HepG2 (cell line): ENCODE data around the gene CCDC30. TPM values are rescaled to one million over a fixed set of nuclear protein-coding genes. Genes with fewer than 3 reads are reported as not detected.

Experiments
- IKZF4 ChIP-seq: sonication (generic); formaldehyde crosslinking; IDR thresholded peaks from 2 replicates; pipeline ENCODE4 v1.5.1; 2020; ENCODE audit warnings: borderline replicate concordance, mild to moderate bottlenecking, low read depth, missing genetic modification reagents; ENCODE audit errors: not compliant biosample characterization
- NR2F2 ChIP-seq: IDR thresholded peaks from 2 replicates; pipeline ENCODE4 v1.6.1; 2012; ENCODE audit warnings: low read depth, inconsistent platforms, borderline replicate concordance
- RCOR2 ChIP-seq: IDR thresholded peaks from 2 replicates; pipeline ENCODE4 v1.6.1; 2016; ENCODE audit warnings: missing biosample characterization, missing genetic modification reagents
- ZNF362 ChIP-seq: sonication (generic); formaldehyde crosslinking; IDR thresholded peaks from 2 replicates; pipeline ENCODE4 v1.4.0; 2020; ENCODE audit warnings: missing genetic modification reagents, mild to moderate bottlenecking, borderline replicate concordance
- ZNF569 ChIP-seq: sonication (generic); formaldehyde crosslinking; IDR thresholded peaks from 2 replicates; pipeline ENCODE4 v1.5.0; 2020; ENCODE audit warnings: mild to moderate bottlenecking, missing genetic modification reagents, moderate library complexity, borderline replicate concordance
- ZNF691 ChIP-seq: sonication (generic); formaldehyde crosslinking; IDR thresholded peaks from 2 replicates; pipeline ENCODE4 v1.4.0; 2020; ENCODE audit warnings: missing genetic modification reagents, low read depth, mild to moderate bottlenecking, borderline replicate concordance
- polyA plus RNA-seq, 8 experiments: library from polyadenylated mRNA; depleted of rRNA in 3 of 8; stranded (reverse) in 7 of 8; unstranded in 1 of 8; fragments of >200 nt; fragmentation: Illumina TruSeq in 4 of 8; extraction: Trizol in 4 of 8; gene quantifications; 2 replicates each; pipeline versions ENCODE4 v1.2.1 to v1.2.3, GENCODE V29; 2011 to 2016; ENCODE audit warnings: low read depth in 4 of 8, missing spikeins in 1 of 8, mixed read lengths in 1 of 8; ENCODE audit not compliant: insufficient read depth in 1 of 8
- total RNA-seq, 5 experiments: library from RNA; depleted of rRNA; stranded (reverse); fragments of >200 nt; fragmentation: Illumina TruSeq; extraction: Trizol; gene quantifications; 2 replicates each; pipeline ENCODE4 v1.2.3, GENCODE V29; 2016; ENCODE audit warnings: low read depth in 1 of 5
- TF ChIP-seq, protein P1 (sequence below): IDR thresholded peaks from 2 replicates; pipeline ENCODE4 v1.6.1; 2016; ENCODE audit warnings: low read depth, missing genetic modification reagents, missing compliant biosample characterization
- TF ChIP-seq, protein P2 (sequence below): sonication (generic); formaldehyde crosslinking; IDR thresholded peaks from 2 replicates; pipeline ENCODE4 v1.5.0; 2020; ENCODE audit warnings: mild to moderate bottlenecking, missing genetic modification reagents, borderline replicate concordance
- TF ChIP-seq, protein P3 (sequence below), 2 experiments: fragments of 450-650 bp in 1 of 2; sonication (generic) in 1 of 2; formaldehyde crosslinking; IDR thresholded peaks; 2 replicates each; pipeline versions ENCODE4 v1.5.0 to v1.8.0; 2020 to 2022; ENCODE audit warnings: mild to moderate bottlenecking in 1 of 2, missing genetic modification reagents in 1 of 2

Gene CCDC30
- total and polyA plus RNA-seq, 2 of the 13 experiments (the other 11 are each of a cell fraction or from before 2014, with no cell fraction given): 0.25 to 0.77 TPM

DNA sequence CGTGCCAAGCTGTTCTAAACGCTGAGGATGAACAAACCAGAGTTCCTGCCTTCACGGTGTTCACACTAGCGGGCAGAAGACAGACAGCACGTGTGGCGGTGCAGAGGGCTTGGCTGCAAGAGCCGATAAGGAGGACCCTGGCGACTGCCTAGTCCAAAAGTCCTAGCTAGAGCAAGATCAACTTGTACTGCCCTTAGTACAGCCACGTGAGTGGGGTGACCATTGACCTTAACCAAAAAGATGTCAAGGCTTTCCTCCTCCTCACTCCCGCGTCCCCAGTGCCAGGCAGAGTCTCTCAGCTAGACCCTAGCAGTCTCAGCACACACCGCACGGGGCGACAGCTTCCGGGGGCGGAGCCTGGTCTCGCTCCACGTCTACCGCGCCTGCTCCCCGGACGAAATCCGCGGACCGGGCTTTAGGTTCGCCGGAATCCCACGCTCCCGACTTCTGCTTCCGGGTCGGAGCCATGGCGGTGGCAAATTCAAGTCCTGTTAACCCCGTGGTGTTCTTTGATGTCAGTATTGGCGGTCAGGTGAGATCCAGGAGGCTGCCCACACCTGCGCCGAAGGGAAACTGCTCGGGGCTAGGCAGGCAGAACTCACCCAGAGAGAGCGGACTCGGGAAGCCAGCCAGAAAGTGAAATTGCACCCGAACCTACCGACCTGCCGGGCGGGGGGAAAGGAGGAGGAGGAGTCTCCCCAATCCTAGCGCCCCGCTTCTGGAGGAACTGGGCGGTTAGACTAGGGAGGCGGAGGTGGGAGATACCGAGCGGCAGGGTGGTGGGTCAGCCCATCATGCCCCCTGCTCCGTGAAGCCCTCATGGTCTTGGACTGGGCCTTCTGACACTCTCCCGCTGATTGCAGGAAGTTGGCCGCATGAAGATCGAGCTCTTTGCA is 195.1 kb downstream of the CCDC30 start, which contains the start of gene PPIH (continued):
- TF ChIP-seq, protein P1, sequence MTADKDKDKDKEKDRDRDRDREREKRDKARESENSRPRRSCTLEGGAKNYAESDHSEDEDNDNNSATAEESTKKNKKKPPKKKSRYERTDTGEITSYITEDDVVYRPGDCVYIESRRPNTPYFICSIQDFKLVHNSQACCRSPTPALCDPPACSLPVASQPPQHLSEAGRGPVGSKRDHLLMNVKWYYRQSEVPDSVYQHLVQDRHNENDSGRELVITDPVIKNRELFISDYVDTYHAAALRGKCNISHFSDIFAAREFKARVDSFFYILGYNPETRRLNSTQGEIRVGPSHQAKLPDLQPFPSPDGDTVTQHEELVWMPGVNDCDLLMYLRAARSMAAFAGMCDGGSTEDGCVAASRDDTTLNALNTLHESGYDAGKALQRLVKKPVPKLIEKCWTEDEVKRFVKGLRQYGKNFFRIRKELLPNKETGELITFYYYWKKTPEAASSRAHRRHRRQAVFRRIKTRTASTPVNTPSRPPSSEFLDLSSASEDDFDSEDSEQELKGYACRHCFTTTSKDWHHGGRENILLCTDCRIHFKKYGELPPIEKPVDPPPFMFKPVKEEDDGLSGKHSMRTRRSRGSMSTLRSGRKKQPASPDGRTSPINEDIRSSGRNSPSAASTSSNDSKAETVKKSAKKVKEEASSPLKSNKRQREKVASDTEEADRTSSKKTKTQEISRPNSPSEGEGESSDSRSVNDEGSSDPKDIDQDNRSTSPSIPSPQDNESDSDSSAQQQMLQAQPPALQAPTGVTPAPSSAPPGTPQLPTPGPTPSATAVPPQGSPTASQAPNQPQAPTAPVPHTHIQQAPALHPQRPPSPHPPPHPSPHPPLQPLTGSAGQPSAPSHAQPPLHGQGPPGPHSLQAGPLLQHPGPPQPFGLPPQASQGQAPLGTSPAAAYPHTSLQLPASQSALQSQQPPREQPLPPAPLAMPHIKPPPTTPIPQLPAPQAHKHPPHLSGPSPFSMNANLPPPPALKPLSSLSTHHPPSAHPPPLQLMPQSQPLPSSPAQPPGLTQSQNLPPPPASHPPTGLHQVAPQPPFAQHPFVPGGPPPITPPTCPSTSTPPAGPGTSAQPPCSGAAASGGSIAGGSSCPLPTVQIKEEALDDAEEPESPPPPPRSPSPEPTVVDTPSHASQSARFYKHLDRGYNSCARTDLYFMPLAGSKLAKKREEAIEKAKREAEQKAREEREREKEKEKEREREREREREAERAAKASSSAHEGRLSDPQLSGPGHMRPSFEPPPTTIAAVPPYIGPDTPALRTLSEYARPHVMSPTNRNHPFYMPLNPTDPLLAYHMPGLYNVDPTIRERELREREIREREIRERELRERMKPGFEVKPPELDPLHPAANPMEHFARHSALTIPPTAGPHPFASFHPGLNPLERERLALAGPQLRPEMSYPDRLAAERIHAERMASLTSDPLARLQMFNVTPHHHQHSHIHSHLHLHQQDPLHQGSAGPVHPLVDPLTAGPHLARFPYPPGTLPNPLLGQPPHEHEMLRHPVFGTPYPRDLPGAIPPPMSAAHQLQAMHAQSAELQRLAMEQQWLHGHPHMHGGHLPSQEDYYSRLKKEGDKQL: 0 out of 2 replicates have a peak, but pooled peaks have one; percentile 3
- TF ChIP-seq, protein P2, sequence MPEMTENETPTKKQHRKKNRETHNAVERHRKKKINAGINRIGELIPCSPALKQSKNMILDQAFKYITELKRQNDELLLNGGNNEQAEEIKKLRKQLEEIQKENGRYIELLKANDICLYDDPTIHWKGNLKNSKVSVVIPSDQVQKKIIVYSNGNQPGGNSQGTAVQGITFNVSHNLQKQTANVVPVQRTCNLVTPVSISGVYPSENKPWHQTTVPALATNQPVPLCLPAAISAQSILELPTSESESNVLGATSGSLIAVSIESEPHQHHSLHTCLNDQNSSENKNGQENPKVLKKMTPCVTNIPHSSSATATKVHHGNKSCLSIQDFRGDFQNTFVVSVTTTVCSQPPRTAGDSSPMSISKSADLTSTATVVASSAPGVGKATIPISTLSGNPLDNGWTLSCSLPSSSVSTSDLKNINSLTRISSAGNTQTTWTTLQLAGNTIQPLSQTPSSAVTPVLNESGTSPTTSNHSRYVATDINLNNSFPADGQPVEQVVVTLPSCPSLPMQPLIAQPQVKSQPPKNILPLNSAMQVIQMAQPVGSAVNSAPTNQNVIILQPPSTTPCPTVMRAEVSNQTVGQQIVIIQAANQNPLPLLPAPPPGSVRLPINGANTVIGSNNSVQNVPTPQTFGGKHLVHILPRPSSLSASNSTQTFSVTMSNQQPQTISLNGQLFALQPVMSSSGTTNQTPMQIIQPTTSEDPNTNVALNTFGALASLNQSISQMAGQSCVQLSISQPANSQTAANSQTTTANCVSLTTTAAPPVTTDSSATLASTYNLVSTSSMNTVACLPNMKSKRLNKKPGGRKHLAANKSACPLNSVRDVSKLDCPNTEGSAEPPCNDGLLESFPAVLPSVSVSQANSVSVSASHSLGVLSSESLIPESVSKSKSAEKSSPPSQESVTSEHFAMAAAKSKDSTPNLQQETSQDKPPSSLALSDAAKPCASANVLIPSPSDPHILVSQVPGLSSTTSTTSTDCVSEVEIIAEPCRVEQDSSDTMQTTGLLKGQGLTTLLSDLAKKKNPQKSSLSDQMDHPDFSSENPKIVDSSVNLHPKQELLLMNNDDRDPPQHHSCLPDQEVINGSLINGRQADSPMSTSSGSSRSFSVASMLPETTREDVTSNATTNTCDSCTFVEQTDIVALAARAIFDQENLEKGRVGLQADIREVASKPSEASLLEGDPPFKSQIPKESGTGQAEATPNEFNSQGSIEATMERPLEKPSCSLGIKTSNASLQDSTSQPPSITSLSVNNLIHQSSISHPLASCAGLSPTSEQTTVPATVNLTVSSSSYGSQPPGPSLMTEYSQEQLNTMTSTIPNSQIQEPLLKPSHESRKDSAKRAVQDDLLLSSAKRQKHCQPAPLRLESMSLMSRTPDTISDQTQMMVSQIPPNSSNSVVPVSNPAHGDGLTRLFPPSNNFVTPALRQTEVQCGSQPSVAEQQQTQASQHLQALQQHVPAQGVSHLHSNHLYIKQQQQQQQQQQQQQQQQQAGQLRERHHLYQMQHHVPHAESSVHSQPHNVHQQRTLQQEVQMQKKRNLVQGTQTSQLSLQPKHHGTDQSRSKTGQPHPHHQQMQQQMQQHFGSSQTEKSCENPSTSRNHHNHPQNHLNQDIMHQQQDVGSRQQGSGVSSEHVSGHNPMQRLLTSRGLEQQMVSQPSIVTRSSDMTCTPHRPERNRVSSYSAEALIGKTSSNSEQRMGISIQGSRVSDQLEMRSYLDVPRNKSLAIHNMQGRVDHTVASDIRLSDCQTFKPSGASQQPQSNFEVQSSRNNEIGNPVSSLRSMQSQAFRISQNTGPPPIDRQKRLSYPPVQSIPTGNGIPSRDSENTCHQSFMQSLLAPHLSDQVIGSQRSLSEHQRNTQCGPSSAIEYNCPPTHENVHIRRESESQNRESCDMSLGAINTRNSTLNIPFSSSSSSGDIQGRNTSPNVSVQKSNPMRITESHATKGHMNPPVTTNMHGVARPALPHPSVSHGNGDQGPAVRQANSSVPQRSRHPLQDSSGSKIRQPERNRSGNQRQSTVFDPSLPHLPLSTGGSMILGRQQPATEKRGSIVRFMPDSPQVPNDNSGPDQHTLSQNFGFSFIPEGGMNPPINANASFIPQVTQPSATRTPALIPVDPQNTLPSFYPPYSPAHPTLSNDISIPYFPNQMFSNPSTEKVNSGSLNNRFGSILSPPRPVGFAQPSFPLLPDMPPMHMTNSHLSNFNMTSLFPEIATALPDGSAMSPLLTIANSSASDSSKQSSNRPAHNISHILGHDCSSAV (CRISPR knock-in tag): no peak
- TF ChIP-seq NR2F2: peak; percentile 60; the same call in 1 of the 2 replicates
- TF ChIP-seq, protein P3, sequence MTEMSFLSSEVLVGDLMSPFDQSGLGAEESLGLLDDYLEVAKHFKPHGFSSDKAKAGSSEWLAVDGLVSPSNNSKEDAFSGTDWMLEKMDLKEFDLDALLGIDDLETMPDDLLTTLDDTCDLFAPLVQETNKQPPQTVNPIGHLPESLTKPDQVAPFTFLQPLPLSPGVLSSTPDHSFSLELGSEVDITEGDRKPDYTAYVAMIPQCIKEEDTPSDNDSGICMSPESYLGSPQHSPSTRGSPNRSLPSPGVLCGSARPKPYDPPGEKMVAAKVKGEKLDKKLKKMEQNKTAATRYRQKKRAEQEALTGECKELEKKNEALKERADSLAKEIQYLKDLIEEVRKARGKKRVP (CRISPR knock-in tag; IDR thresholded peaks at IDR 0.05): 0 out of 4 replicates have a peak, but pooled peaks of 1 of the 2 experiments have one; percentile 15
- TF ChIP-seq IKZF4: no peak
- peak; percentile 59; the same call in 1 of the 2 replicates for TF ChIP-seq ZNF691 (CRISPR knock-in tag)
- TF ChIP-seq ZNF569 (CRISPR knock-in tag): no peak
- no peak; the same call in 1 of the 2 replicates for TF ChIP-seq ZNF362 (CRISPR knock-in tag)
- TF ChIP-seq RCOR2 (CRISPR knock-in tag): no peak
